ENCODE measurements around the gene BLOC1S6. TPM values are rescaled to one million over a fixed set of nuclear protein-coding genes. Genes with fewer than 3 reads are reported as not detected.
A peak's percentile ranks its signal among the peaks of the same experiment; 100 is the strongest.

Gene BLOC1S6
- total and polyA plus RNA-seq, 8 donors, result 37.0 to 54.0 (median 50.2) TPM

DNA sequence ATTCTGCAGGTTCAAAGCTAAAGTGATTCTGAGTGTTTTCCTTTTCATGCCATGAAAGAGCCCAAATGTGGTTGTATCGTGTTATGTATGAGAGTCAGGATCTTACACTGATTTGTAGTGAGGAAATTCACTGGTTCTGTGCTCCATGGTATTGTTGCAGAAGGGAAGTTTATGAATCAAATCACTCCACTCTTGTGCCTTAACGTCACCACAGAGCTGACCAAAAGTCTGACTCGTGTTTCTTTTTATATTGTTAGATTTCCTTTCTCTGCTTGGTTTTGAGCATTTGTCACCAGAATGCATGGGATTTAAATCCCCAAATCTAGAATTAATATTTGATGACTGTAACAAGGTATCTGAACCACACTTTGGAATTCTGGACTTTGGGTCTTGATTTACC is 35.5 kb upstream of the BLOC1S6 start:
- H3K27me3 ChIP-seq, result no peaks in the 10 kb centered on the region
- intact Hi-C loops (cut with DNase I), result no loop called here
- no peak for TF ChIP-seq CTCF (IDR thresholded peaks at IDR 0.05)
- no peak overlapping the region for H3K4me3 ChIP-seq
- no peak for DNase-seq
- ATAC-seq, result no peak
- H3K4me1 ChIP-seq, result no peaks in the 10 kb centered on the region
- no peaks in the 10 kb centered on the region for H3K9me3 ChIP-seq
- H3K36me3 ChIP-seq, result no peaks in the 10 kb centered on the region
- no peak overlapping the region for H3K27ac ChIP-seq

- ATAC-seq, result no peak
- H3K9me3 ChIP-seq, result no peaks in the 10 kb centered on the region
- no peak for TF ChIP-seq CTCF (IDR thresholded peaks at IDR 0.05)
Measured at GRCh38 chr15:45555934-45556608, 31.1 kb upstream of the BLOC1S6 start.

GRCh38 chr15:45572617-45573016 is 14.6 kb upstream of the BLOC1S6 start:
- Histone ChIP-seq H3K9me3 (no peaks in the 10 kb centered on the region), H3K4me1 (peaks cover 0 to 7% of the 10 kb centered on the region in 2 donors), H3K36me3 (no peaks in the 10 kb centered on the region), H3K27ac (no peak overlapping the region), H3K27me3 (peaks cover 0 to 21% of the 10 kb centered on the region in 2 donors), H3K4me3 (no peak overlapping the region)
- intact Hi-C loops (cut with DNase I), result no loop called here
- no peak for ATAC-seq
- TF ChIP-seq CTCF (IDR thresholded peaks at IDR 0.05), result no peak
- no peak for DNase-seq

More at GRCh38 chr15:45555934-45556608, 31.1 kb upstream of the BLOC1S6 start:
- Histone ChIP-seq H3K4me1 (no peaks in the 10 kb centered on the region), H3K27ac (no peak overlapping the region), H3K27me3 (peaks cover 0 to 12% of the 10 kb centered on the region in 2 donors), H3K4me3 (no peak overlapping the region), H3K36me3 (no peaks in the 10 kb centered on the region)
- intact Hi-C loops (cut with DNase I), result no loop called here
- DNase-seq, result no peak

- peak in 1 of 2 donors; percentile 11 for TF ChIP-seq CTCF (IDR thresholded peaks at IDR 0.05)
- no peaks in the 10 kb centered on the region for H3K9me3 ChIP-seq
- intact Hi-C loops (cut with DNase I), result no loop called here
- H3K27ac ChIP-seq, result no peak overlapping the region
- H3K36me3 ChIP-seq, result no peaks in the 10 kb centered on the region
- ATAC-seq (no peak), DNase-seq (no peak)
- H3K4me1 ChIP-seq, result peaks cover 0 to 7% of the 10 kb centered on the region in 2 donors
- peaks cover 0 to 21% of the 10 kb centered on the region in 2 donors for H3K27me3 ChIP-seq
- H3K4me3 ChIP-seq, result no peak overlapping the region
Measured at GRCh38 chr15:45573961-45574629, 13.1 kb upstream of the BLOC1S6 start.

- Histone ChIP-seq H3K36me3 (no peaks in the 10 kb centered on the region), H3K4me3 (no peak overlapping the region), H3K4me1 (peaks cover 2 to 21% of the 10 kb centered on the region in 2 donors), H3K27ac (no peak overlapping the region), H3K27me3 (no peaks in the 10 kb centered on the region), H3K9me3 (no peaks in the 10 kb centered on the region)
- no peak for TF ChIP-seq CTCF (IDR thresholded peaks at IDR 0.05)
- DNase-seq, result no peak
- no peak for ATAC-seq
- intact Hi-C loops (cut with DNase I), result no loop called here
Measured at GRCh38 chr15:45581919-45582318, 5.3 kb upstream of the BLOC1S6 start.
